ENCODE measurements around the gene IFNGR2.

DNA sequence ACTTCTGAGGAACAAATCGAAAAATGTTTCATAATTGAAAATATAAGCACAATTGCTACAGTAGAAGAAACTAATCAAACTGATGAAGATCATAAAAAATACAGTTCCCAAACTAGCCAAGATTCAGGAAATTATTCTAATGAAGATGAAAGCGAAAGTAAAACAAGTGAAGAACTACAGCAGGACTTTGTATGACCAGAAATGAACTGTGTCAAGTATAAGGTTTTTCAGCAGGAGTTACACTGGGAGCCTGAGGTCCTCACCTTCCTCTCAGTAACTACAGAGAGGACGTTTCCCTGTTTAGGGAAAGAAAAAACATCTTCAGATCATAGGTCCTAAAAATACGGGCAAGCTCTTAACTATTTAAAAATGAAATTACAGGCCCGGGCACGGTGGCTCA, 47.9 kb upstream of the IFNGR2 start:
- TF ChIP-seq POLR2A (IDR thresholded peaks at IDR 0.05; ENCODE audit: low read depth, low read length) (no peak), POLR2AphosphoS5 (IDR thresholded peaks at IDR 0.05; ENCODE audit: insufficient read depth, low read depth, low read length) (no peak), GATA2 (IDR thresholded peaks at IDR 0.05; ENCODE audit: insufficient read depth, insufficient read length, low read depth, low read length) (no peak), EZH2 (IDR thresholded peaks at IDR 0.05; ENCODE audit: borderline replicate concordance, low read depth, low read length, severe bottlenecking) (no peak), MYC (IDR thresholded peaks at IDR 0.05; ENCODE audit: low read depth, low read length) (no peak), JUN (IDR thresholded peaks at IDR 0.05; ENCODE audit: borderline replicate concordance, insufficient read depth, insufficient read length, low read depth) (no peak)
- TF ChIP-seq, protein P1, sequence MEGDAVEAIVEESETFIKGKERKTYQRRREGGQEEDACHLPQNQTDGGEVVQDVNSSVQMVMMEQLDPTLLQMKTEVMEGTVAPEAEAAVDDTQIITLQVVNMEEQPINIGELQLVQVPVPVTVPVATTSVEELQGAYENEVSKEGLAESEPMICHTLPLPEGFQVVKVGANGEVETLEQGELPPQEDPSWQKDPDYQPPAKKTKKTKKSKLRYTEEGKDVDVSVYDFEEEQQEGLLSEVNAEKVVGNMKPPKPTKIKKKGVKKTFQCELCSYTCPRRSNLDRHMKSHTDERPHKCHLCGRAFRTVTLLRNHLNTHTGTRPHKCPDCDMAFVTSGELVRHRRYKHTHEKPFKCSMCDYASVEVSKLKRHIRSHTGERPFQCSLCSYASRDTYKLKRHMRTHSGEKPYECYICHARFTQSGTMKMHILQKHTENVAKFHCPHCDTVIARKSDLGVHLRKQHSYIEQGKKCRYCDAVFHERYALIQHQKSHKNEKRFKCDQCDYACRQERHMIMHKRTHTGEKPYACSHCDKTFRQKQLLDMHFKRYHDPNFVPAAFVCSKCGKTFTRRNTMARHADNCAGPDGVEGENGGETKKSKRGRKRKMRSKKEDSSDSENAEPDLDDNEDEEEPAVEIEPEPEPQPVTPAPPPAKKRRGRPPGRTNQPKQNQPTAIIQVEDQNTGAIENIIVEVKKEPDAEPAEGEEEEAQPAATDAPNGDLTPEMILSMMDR (IDR thresholded peaks at IDR 0.05; ENCODE audit: extremely low read depth in 1 of 2, insufficient read depth in 1 of 2, low read depth in 1 of 2, low read length in 2 of 2) = no peak
- TF ChIP-seq, protein P2, sequence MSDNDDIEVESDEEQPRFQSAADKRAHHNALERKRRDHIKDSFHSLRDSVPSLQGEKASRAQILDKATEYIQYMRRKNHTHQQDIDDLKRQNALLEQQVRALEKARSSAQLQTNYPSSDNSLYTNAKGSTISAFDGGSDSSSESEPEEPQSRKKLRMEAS (IDR thresholded peaks at IDR 0.05; ENCODE audit: insufficient read depth, insufficient read length) = no peak

Data from endothelial cell of umbilical vein (primary cell).